HG02759 (cell line): ENCODE measurements around the gene CD244.

Source experiments
- ATAC-seq: cut with Tn5 transposase; IDR thresholded peaks from one replicate; pipeline ENCODE4 v1.9.1; 2021; ENCODE audit warnings: mild to moderate bottlenecking, moderate library complexity; ENCODE audit not compliant: unreplicated experiment

The CD244 gene

DNA sequence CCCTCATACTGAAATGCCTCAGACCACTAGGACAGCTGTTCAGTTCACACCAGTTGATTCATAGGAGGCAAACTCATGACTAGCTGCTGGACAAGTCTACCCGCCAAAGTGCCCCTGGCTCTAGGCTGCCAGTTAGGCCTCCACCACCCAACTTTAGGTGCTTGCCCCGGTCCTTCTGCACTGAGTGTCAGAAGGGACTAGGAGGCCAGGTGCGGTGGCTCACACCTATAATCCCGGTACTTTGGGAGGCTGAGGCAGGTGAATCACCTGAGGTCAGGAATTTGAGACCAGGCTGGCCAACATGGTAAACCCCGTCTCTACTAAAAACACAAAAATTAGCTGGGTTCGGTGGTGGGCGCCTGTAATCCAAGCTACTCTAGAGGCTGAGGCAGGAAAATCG lies 47.8 kb downstream of the CD244 start:
- ATAC-seq: no peak

DNA sequence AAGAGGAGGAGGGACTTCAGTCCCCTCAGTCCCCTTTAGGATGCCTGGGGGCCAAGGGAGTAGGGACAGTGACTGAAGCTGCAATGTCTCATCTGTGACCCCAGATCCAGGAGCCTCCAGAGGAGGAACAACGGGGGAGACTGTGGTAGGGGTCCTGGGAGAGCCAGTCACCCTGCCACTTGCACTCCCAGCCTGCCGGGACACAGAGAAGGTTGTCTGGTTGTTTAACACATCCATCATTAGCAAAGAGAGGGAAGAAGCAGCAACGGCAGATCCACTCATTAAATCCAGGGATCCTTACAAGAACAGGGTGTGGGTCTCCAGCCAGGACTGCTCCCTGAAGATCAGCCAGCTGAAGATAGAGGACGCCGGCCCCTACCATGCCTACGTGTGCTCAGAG lies 48.4 kb downstream of the CD244 start:
- no peak for ATAC-seq

DNA sequence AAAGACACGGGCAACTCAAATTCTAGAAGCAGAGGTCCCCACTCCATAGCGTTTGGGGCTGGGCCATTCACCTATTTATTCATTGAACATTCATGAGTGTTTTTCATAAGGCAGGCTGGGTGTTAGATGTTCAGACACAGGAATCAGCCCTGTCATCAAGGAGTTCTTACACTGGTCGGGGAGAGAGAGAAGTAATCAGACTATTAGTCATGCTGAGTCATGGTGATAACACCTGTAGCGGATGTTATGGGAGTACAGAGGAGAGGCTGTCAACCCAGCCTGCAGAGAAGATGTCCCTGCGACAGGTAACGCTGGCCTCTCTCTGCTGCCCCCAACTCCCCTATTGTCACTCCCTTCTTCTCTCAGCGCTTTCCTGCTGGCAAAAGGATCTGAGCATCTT lies 49.5 kb downstream of the CD244 start:
- ATAC-seq: no peak

DNA sequence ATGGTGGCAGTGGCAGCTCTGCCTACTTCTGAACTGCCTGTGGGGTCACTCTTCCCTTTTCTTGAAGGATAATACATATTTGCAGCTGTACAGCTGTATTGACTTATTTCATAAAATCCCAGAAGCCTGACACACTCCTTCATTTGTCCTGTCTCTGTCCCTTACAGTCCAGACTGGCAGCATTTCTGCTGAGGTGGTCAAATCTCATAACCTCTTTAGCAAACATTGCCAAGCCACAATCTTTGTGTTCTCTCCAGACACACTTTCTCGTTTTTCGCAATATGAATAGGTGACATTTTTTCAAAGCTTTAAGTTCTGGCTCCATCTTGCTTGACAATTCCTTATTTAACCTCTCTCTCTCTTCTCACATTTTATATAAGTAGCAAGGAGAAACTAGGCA lies 51.5 kb downstream of the CD244 start:
- ATAC-seq: no peak

DNA sequence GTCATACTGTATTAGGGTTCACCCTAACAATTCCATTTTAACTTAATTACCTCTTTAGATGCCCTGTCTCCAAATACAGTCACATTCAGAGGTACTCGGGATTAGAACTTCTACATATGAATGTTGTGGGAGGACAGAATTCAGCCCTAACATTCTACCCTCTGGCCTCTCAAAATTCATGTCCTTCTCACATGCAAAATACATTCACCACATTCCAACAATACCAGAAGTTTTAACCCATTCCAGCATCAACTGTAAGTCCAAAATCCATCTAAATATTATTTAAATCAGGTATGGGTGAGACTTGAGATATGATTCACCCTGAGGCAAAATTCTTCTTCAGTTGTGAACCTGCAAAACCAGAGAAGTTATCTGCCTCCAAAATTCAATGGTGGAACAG lies 52.2 kb downstream of the CD244 start:
- ATAC-seq: no peak

DNA sequence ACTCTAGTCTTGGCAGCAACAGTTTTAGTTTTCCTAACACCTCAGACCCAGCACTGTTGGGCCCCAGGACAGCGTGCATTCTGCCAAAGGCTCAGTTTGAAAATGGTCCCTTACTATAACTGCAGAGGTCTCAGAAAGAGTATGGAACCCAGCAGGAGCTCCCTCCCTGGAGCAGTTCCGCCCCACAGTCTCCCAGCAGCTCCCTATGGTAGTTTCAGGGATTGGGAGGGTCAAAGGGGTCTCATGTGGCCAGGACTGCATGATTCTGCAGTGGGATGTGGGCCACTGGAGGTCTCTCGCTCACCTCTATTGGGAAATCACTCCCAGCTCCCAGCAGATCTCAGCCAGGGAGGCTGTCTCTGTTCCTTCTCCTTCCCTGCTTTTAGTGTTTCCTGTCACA lies 54.4 kb downstream of the CD244 start:
- no peak for ATAC-seq

DNA sequence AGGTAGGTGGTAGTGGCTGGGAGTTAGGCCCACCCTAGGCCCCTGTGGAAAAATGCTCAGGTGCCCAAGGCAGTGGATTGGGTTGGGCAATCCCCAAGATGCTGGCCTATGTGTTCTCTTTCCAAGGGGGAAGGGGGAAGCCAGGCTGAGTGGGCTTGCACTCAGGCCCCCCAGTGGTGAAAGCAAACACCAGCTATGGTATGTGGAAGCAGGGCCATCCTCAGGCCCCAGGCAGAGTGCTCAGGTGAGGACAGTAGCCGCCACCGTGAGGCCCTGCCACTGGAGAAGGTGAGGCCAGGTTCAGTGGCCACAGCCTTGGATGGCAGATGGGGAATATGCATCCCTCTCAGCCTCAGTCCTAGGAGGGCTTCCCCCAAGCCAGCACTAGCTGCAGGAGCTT lies 54.9 kb downstream of the CD244 start:
- ATAC-seq: no peak

DNA sequence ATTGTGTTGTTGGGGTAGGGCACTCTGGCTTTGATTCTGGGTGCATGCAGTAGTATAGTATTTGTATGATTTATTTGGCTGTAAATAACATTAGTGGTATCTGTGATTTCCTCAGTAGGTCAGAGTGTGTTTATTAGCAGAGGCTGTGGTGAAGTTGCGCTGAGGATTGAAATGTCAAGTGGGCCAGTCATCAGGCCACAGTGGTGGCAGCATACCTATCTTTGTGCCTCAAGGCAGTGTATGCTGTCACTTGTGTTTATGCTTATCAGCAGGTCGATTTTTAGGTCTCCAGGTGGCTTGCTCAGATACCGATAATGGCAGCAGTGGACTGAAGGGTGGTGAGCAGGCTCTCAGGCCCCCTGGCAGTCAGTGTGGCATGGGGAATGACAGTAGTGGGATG lies 55.4 kb downstream of the CD244 start:
- ATAC-seq: no peak

DNA sequence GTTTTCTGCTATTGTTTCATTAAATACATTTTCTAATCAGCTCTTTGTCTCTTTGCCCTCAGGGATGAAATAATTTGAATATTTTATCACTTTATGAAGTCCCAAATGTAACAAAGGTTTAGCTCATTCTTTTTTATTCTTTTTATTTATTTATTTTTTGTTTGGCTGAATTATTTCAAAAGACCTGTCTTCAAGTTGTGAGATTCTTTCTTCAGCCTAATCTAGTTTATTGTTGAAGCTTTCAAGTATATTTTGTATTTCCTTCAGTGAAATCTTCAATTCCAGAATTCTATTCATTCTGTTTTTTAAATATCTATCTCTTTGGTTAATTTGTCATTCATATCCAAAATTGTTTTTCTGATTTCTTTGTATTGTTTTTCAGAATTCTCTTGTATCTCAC lies 55.9 kb downstream of the CD244 start:
- no peak for ATAC-seq

DNA sequence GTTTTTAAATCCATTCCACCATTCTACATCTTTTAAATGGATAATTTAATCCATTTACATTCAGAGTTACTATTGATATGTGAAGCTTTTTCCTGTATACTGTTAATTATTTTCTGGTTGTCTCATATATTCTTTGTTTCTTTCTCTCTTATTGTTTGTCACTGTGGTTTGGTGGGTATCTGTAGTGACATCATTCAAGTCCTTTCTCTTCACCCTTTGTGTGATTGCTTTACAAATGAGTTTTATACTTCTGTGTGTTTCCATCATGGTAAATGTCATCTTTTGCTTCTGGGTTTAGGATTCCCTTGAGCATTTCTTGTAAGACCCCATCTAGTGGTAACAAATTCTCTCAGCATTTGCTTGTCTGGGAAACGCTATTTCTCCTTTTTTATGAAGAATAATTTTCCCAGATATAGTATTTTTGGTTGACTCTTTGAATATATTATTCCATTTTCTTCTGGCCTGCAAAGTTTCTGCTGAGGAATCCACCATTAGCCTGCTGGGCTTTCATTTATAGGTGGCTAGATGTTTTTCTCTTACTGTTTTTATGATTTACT lies 56.5 kb downstream of the CD244 start:
- ATAC-seq: no peak

DNA sequence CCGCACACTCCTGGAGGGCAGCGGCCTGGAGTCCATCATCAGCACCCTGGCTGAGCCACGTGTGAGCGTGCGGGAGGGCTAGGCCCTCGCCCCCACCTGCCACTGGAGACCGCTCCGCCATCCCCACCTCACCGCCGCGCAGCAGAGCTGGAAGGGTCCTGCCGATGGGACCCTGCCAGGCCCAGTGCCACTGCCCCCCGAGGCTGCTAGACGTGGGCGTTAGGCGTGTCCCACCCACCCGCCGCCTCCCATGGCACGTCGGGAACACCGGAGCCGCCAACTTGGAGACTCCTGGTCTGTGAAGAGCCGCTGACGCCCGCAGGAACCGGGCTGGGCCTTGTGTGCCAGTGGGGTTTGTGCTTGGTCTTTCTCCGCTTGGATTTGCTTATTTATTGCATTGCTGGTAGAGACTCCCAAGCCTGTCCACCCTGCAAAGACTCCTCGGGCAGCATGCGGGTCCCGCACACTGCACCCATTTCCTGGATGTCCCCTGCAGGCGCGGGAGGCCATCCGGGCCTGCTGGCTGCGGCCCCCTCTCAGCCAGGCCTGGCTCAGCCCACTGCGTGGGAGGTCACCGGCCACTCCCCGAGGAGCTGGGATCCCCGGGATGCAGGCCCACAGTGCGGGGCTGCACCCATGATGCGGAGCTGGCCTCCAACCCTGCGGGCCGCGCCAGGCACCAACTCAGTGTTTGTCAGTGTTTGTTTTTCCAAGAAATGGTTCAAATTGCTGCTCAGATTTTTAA lies 60.7 kb downstream of the CD244 start:
- no peak for ATAC-seq

DNA sequence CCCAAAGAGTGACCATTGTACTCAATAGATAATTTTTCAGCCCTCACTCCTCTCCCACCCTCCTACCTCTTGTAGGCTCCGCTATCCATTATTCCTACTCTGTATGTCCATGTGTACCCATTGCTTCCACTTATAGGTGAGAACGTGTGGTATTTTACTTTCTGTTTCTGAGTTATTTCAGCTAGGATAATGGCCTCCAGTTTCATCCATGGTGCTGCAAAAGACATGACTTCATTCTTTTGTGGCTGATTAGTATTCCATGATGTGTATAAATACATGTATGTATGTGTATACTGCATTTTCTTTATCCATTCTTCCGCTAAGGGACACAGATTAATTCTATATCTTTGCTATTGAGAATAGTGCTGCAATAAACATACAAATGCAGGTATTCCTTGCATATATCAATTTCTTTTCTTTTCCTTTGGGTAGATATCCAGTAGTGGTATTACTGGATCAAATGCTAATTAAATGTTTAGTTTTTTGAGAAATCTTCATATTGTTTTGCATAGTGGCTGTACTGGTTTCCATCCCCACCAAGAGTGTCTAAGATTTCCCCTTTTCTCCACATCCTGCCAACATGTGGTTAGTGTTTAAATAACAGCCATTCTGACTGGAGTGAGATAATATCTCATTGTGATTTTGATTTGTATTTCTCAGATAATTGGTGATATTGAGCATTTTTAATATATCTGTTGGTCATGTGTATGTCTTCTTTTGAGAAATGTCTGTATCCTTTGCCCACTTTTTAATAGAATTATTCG lies 61.9 kb downstream of the CD244 start:
- no peak for ATAC-seq

DNA sequence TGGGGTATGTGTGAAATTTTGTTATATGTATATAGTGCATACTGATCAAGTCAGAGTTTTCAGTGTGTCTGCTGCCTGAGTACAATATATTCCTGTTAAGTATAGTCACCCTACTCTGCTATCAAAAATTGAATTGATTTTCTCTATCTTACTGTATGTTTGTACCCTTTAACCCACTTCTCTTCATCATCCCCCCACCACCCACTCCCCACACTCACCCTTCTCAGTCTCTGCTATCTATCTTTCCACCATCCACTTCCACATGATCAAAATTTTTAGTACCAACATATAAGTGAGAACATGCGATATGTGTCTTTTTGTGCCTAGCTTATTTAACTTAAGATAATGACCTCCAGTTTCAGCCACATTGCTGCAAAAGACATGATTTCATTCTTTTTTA lies 62.5 kb downstream of the CD244 start:
- no peak for ATAC-seq

DNA sequence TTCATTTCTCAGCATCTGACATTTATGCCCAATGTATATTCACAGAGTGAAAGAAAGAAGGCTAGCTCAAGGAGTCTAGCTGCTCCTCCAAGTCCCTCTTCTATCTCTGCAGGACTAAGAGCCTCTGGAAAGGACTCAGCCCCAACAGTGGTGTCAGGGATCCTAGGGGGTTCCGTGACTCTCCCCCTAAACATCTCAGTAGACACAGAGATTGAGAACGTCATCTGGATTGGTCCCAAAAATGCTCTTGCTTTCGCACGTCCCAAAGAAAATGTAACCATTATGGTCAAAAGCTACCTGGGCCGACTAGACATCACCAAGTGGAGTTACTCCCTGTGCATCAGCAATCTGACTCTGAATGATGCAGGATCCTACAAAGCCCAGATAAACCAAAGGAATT lies 63.0 kb downstream of the CD244 start:
- ATAC-seq: no peak

DNA sequence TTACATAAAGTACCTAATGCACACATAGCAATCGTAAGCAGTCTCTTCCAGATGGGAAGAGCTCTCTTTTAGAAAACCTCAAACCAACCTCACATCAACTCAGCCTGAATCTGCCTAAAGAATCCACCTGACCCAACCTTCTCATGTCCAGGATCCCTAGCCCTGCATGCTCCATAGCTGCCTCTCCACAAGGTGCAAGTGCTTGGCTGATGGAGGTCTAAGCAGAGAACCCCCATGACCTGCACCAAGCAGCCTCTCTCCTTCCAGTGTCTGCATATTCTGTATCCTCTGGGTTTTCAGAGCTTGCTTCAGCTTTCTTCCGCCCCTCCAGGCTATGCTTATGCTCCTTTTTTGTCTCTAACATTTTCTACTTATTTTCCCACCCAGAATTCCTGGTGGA lies 64.2 kb downstream of the CD244 start:
- no peak for ATAC-seq

DNA sequence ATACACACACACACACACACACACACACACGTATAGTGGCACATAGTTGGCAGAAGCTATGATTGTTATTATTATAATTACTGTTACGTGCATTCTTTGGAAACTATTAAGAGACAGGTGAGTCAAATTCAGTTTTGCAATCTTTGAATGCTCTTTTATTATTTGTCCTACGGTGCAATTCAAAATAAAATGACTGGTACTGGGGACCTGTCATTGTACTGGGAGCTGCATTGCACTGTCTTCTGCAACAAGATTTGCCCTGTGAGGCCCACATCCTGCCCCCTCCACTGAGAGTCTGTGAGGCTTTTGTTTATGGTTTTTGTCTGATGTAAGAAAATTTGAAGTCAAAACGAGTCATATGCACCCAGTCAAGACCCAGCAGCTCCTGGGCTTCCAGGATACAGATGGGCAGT lies 64.8 kb downstream of the CD244 start:
- no peak for ATAC-seq

DNA sequence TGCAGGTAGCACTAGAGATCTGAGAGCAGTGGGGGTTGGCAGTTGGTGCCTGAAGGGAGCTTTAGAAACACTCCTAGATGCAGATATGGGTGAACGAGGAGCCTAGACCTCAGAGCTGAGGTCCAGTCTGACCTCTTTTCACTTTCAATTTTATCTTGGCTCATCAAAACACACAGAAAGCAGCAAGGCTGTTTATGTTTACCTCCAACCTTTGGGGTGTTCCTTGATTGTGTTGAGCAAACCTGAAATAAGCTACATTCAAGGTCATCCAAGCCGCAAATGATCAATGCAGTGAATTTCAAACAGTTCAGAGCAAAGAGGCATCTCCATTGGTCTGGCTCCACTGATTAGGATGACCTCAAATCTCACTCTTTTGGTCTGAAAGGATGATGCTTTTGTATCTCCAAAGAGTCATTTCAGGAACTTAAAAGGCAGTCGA lies 65.4 kb downstream of the CD244 start:
- ATAC-seq: peak; percentile 44

DNA sequence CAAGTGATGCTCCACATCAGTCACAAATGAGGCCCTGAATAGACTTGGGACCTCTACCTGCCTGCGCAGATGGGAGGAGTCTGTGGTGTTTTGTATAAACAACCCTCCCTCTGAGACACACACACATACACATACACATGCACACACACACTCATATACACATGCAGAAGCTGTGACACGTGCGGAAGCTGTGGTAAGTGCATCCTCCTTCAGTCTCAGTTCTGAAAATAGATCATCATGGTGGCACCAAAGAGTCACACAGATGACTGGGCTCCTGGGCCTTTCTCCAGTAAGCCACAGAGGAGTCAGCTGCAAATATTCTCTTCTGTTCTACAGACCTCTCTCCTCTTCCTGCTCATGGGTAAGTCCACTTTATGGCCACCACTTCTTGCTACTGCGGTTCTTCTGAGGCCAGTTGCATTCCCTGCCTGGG lies 66.7 kb downstream of the CD244 start, which contains the start of gene LY9:
TSS of gene LY9 (plus strand) at position 224 of the 433 bp plus-strand sequence. CDS start at position 238, 14 bp downstream.
- peak; percentile 81 for ATAC-seq

DNA sequence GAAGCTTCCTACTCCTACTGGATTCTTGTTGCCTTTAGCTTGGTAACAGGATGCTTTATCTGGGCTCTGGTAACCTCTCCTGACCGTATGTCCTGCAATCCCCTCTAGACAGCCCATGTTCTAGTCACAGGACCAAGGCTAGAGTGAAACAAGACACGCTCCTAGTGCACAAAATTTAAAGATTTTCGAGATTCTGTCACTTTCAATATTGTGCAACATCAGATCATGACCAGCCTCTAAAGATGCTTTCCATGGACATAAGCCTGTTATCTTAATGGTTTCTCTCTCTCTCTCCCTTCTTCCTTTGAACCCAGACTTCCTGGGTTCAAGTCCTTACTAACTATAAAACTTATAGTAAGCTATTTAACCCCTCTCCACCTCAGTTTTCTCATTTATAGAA lies 68.3 kb downstream of the CD244 start:
- no peak for ATAC-seq

DNA sequence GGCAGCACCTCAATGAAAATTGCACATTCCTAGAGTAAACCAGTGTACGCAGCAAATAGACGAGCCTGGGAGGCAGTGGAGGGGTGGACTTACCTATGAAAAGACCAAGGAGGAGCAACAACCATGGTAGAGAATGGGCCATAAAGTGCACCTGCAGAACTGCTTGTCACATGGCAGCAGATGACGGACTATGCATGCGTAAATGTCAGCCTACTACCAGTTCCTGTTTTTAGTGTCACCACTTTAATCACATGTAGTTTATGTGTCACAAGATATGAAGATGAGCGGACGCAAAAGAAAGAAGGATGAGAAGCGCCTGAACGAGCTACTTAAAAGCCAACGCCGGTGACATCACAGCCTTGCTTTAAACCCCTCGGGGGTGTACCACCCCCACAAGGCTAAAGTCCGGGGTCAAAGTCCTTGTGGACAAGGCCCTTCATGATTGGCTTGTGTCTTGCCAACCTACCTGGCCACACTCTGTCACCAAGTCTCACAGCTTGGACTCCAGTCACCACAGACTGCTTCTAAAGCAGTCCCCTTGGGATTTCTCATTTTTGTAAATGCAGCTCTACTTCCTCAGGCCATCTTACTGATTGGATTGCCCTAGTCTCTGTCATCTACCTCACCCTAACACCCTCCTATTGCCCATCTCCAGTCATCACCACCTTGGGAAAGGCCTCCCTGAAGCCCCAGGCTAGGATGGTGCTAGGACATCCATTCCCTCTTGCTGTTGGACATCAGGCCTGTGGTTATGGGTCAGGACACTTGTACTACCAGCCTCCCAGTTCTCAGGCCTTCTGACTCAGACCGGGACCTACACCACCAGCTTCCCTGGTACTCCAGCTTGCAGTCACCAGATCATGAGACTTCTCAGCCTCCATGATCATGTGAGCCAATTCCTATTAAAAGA lies 72.7 kb downstream of the CD244 start:
- peak; percentile 87 for ATAC-seq
